Measurements from ENCODE around the gene LEKR1. TPM values are rescaled to one million over a fixed set of nuclear protein-coding genes. Genes with fewer than 3 reads are reported as not detected.
A peak's percentile ranks its signal among the peaks of the same experiment; 100 is the strongest.

Gene LEKR1
- total and polyA plus RNA-seq, 2 donors (not counting 3 experiments of a cell fraction or from before 2014, with no cell fraction given) = 0.07 to 0.64 TPM

GRCh38 chr3:156817646-156818272, 8.4 kb upstream of the LEKR1 start:
- dilution Hi-C loops (cut with MboI; ENCODE audit: extremely low pct_ligation_motif_present, low sequenced_read_pairs) (loop anchor here (25.0 kb wide), 1 partner anchor 105 kb away; no protein-coding TSS in a partner anchor), intact Hi-C loops (cut with micrococcal nuclease) (loop anchor here (1.0 to 5.0 kb wide), 9 partner anchors 9 to 715 kb away; partner anchors contain the start of genes LEKR1, SSR3 and TIPARP)
- Histone ChIP-seq H3K27me3 (ENCODE audit: control insufficient read depth in 2 of 2, insufficient read depth in 2 of 2, low read length in 2 of 2) (no peaks in the 10 kb centered on the region), H3K36me3 (ENCODE audit: control insufficient read depth in 2 of 2, extremely low read depth in 1 of 2, insufficient read depth in 2 of 2, low read length in 2 of 2) (no peaks in the 10 kb centered on the region), H3K9ac (replicated peaks; ENCODE audit: extremely low read depth, insufficient read depth, low read length) (peak overlapping the region; percentile 88), H3K4me2 (ENCODE audit: insufficient read depth, low read length) (peak overlapping the region; percentile 70), H3K9me1 (replicated peaks; ENCODE audit: control insufficient read depth, extremely low read depth, insufficient read depth, low read length) (no peaks in the 10 kb centered on the region), H3K4me1 (ENCODE audit: control insufficient read depth, extremely low read depth, insufficient read depth, low read length) (peaks cover 49% of the 10 kb centered on the region), H3K4me3 (replicated peaks in 1 of 3; ENCODE audit: insufficient read depth in 1 of 3, low read depth in 1 of 3, low read length in 3 of 3) (peak overlapping the region in 1 of 3 experiments; percentile 37), H3K27ac (ENCODE audit: insufficient read depth, low read depth, low read length) (peak overlapping the region; percentile 91), H2AFZ (ENCODE audit: low read depth, low read length) (no peak overlapping the region), H4K20me1 (replicated peaks; ENCODE audit: control insufficient read depth, extremely low read depth, insufficient read depth, low read length) (no peaks in the 10 kb centered on the region), H3K79me2 (ENCODE audit: control insufficient read depth, insufficient read depth, low read length) (no peaks in the 10 kb centered on the region), H3K9me3 (replicated peaks; ENCODE audit: control insufficient read depth, insufficient read depth, low read length) (no peaks in the 10 kb centered on the region)
- POLR2A ChIA-PET = interaction anchor here (0.7 kb wide), 1 partner anchor 263 kb away, joined by 3 read pairs; the partner anchor contains the start of gene SSR3
- CTCF ChIA-PET = interaction anchor here (0.7 to 1.5 kb wide), 5 partner anchors 26 to 320 kb away, joined by 3 to 5 read pairs (median 3); no protein-coding TSS in a partner anchor
- DNase-seq (ENCODE audit: low read depth, low spot score) (peak; percentile 16), FAIRE-seq (no peak)
- TF ChIP-seq MYC (IDR thresholded peaks at IDR 0.05; ENCODE audit: low read depth, low read length) = no peak
- TF ChIP-seq GATA2 (IDR thresholded peaks at IDR 0.05; ENCODE audit: insufficient read depth, insufficient read length, low read depth, low read length) = no peak
- no peak for TF ChIP-seq MAX (IDR thresholded peaks at IDR 0.05; ENCODE audit: insufficient read depth, insufficient read length)
- TF ChIP-seq EZH2 (IDR thresholded peaks at IDR 0.05; ENCODE audit: borderline replicate concordance, low read depth, low read length, severe bottlenecking) = no peak
- TF ChIP-seq FOS (IDR thresholded peaks at IDR 0.05; ENCODE audit: borderline replicate concordance, insufficient read depth, low read length) = no peak
- no peak for TF ChIP-seq CTCF (IDR thresholded peaks at IDR 0.05; ENCODE audit: extremely low read depth in 1 of 2, insufficient read depth in 1 of 2, low read depth in 1 of 2, low read length in 2 of 2)
- no peak for TF ChIP-seq POLR2A (IDR thresholded peaks at IDR 0.05; ENCODE audit: low read depth, low read length)
- no peak for TF ChIP-seq POLR2AphosphoS5 (IDR thresholded peaks at IDR 0.05; ENCODE audit: insufficient read depth, low read depth, low read length)
- TF ChIP-seq JUN (IDR thresholded peaks at IDR 0.05; ENCODE audit: borderline replicate concordance, insufficient read depth, insufficient read length, low read depth) = no peak
- no TSS peak for BruUV-seq (replicated peaks)

All from endothelial cell of umbilical vein (primary cell).